GM19193 (cell line): ENCODE data around the gene PPP1R14C.

ENCODE experiments used
- POLR2A ChIP-seq: IDR thresholded peaks from 4 replicates; pipeline ENCODE4 v1.6.1; 2011; ENCODE audit not compliant: insufficient read depth, insufficient read length; ENCODE audit errors: extremely low read depth

The PPP1R14C gene

DNA sequence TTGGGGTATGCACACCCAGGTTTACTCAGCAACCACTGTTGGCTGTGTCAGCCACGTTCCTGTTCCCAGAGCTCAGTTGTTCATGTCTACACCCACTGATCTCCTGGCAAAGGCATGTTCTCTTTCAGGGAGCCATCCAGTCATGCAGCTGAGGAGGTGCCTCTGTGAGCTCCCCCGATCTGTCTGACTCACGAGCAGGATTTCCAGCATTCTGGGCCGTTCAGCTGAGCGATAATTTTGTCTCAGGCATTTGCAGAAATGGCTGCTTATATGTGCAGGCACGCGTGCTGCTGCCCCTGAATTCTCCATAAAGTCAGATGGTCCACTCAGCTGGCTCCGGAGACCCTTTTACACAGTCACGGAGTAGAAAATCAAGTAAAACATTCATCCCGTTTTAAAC lies 147.6 kb downstream of the PPP1R14C start:
- TF ChIP-seq POLR2A, result no peak

DNA sequence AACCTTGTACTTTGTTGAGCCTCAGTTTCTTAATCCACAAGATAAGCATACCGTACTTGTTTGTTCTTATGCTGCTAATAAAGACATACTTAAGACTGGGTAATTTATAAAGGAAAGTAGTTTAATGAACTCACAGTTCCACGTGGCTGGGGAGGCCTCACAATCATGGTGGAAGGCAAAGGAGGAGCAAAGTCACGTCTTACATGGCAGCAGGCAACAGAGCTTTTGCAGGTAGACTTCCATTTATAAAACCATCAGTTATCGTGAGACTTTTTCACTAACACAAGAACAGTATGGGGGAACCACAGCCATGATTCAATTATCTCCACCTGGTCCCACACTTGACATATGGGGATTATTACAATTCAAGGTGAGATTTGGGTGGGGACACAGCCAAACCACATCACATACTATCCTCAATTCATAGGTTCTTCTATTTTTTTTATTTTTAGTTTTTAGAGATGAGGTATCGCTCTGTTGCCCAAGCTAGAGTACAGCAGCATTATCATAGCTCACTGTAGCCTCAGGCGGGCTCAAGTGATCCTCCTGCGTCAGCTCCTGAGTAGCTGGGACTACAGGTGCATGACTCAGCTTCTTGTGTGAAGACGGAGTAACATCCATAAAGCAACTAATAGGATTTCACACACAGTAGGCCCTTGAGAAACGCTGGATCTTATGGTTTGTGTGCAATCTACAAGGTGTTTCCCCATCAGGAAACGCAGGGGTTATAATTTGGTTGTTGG lies 149.3 kb downstream of the PPP1R14C start:
- no peak for TF ChIP-seq POLR2A

DNA sequence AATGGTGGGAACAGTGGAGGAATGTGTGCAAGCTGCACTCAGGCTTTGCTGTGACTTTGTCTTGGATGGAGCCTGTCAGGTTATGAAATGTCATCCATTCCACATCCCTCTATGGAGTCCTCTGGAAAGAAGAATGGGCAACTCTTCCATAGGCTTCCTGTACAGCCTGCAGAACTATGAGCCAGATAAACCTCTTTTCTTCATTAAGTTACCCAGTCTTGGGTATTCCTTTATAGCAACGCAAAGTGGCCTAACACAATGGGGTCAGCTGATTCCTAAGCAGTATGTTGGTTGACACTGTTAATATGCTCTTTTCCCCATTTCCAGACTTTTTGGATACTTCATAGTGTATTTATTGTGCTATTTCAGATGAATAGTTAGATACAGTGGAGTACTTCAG lies 150.2 kb downstream of the PPP1R14C start:
- TF ChIP-seq POLR2A, result no peak

DNA sequence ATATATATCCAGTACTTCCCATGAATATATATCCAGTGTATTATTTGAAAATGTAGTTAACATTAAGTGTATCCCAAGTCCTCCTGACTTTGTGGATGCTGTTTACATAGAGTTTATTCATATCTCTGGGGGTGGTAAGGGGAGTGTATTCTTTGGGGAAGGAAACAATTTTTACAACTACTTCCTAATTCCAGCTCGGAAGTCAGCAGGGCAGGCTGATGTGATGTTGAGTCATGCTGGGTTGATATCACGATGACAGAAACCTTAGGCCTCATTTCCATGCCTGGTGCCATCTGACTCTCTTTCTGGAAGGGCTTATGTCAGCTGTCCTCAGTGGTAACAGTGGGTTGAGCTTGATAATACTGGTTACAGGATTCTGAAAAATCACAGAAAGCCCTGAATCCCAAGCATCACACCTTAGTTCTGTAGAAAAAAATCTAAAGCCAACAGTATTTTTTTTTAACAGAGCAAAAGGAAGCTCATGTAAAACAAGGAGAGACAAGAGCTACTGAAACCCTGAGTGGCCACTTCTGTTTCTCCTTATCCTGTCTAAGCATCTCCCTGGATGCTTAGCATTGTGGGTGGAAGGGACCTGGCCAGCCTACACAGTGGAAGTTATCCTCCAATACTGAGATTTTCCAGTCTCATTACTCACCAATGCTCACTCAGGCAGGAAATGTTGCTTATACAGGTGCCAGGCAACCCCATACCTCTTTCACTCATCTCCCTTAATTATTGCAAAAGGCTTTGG lies 150.8 kb downstream of the PPP1R14C start:
- TF ChIP-seq POLR2A, result no peak

DNA sequence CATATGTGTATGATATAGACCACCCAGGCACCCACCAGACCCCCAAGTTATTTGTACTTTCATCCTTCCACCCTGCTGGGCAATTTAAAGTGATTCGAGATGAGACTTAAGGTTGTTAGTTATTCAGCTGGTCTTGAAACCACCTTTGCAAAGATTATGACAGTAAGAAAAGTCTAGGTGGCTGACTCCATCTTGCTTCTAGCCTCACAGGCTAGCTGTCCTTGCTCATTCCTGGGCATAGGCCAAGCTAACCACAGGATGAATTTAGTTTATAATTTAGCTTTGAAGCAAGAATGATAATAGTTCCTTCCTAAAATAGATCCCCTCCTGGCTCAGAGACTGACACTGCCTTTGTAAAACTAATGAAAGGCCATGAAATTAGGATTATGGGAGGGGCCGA lies 154.0 kb downstream of the PPP1R14C start:
- TF ChIP-seq POLR2A, result no peak

DNA sequence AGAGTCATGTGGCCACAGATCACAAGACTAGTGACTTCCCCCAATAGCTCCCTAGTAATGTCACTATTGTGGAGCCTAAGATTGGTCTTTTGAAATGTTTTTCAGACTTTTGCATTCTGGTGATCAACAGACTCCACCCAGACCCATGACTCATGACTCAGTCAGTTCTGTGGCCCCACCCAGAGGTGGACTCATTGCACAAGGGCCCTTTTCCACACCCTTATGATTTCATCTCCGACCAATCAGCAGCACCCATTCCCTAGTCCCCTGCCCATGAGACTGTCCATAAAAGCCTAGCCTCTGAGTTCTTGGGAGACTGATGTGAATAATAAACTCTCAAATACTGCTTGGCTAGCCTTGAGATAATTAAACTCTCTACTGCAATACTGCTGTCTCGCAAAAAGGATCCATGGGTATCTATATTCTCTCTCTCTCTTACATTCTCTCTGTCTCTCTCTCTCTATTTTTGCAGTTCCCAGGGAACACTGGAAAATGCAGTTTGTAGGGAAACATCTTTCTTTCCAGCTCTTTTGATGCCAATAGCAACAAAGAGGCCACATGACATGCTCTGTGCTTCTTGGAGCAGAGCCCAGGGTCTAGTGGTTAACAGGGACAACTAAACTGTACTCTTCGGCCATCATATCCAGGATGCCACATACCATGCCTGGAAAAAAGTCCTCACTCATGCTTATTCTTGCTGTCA lies 154.6 kb downstream of the PPP1R14C start:
- no peak for TF ChIP-seq POLR2A

DNA sequence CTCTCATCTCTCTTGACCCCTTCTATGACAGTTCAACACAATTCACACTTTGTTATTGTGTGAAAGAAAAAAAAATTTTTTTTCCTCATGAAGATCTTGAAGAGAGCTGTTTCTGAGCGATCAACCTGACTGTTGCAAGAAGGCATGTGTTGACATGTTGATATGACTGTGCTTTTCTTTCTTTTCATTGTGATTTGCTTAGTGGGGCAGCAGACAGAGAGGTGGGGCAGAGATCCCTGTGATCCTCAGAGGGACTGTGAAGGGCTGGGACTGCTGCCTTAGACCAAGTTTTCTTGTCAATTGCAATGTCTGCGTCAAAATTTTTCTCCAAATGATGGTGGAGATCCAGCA lies 155.2 kb downstream of the PPP1R14C start:
- no peak for TF ChIP-seq POLR2A

DNA sequence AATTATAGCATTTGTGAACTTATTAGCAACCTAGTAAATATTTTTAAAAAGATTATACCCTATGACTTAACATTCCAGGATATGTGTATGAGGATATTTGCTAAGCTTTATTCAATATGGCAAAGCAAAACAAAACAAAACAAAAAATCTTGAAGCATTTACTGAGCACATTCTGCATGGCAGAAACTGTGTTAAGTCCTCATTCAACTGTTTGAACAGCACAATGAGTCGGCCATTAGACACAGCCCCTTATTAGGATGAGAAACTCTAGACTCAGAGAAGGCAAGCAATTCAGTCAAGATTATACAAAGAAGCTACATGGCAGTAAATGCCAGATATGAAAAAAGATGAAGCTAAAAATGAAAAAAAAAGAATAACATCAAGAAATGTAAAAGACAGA lies 155.8 kb downstream of the PPP1R14C start:
- no peak for TF ChIP-seq POLR2A
